PC-3 (cell line): ENCODE measurements around the gene PPM1F. TPM values are rescaled to one million over a fixed set of nuclear protein-coding genes. Genes with fewer than 3 reads are reported as not detected.

Source experiments
- ATAC-seq: fragments of 200-7000 bp; cut with Tn5 transposase; 2 replicates; pipeline ENCODE4 v1.9.1; 2020; ENCODE audit warnings: mild to moderate bottlenecking, moderate library complexity
- BruUV-seq: library from RNA; stranded (reverse); fragments of 400-500 nt; replicated peaks from 2 replicates; lab custom pipeline; 2021; lab: Mats Ljungman, UMichigan
- CTCF ChIA-PET: fragments of 300-600 bp; sonication (Branson Sonifier 250); formaldehyde crosslinking; loops from one replicate; lab custom pipeline; 2022; ENCODE audit warnings: antibody characterized with exemption; lab: Charles Lee
- POLR2A ChIA-PET: fragments of 300-600 bp; sonication (Branson Sonifier 250); formaldehyde crosslinking; loops from one replicate; lab custom pipeline; 2022; ENCODE audit warnings: antibody characterized with exemption; ENCODE audit not compliant: unreplicated experiment; lab: Charles Lee
- DNase-seq: peaks from one replicate; pipeline ENCODE4 v3.0.0-alpha.2; 2015
- H2AFZ ChIP-seq: fragments of 300-600 bp; sonication (generic); 2 replicates; pipeline ENCODE4 v1.6.0; 2016; ENCODE audit warnings: antibody characterized with exemption, low read length
- H3F3A ChIP-seq: fragments of 300-600 bp; sonication (generic); one replicate; pipeline ENCODE4 v1.6.0; 2017; ENCODE audit warnings: antibody characterized with exemption, low read length, control low read depth, mild to moderate bottlenecking; ENCODE audit not compliant: unreplicated experiment
- H3K27ac ChIP-seq: fragments of 300-600 bp; sonication (generic); 2 replicates; pipeline ENCODE4 v1.5.1; 2016; ENCODE audit warnings: mild to moderate bottlenecking, low read length
- H3K27me3 ChIP-seq: fragments of 300-600 bp; sonication (generic); 2 replicates; pipeline ENCODE4 v1.6.1; 2016; ENCODE audit warnings: low read length, mixed read lengths
- H3K36me3 ChIP-seq: fragments of 300-600 bp; sonication (generic); 2 replicates; pipeline ENCODE4 v1.6.1; 2016; ENCODE audit warnings: low read depth, mixed run types, low read length, mixed read lengths
- H3K4me1 ChIP-seq: fragments of 300-600 bp; sonication (generic); 2 replicates; pipeline ENCODE4 v1.5.1; 2016; ENCODE audit warnings: low read length; ENCODE audit not compliant: insufficient read depth
- H3K4me2 ChIP-seq: fragments of 300-600 bp; sonication (generic); 2 replicates; pipeline ENCODE4 v1.6.0; 2016; ENCODE audit warnings: low read length
- H3K4me3 ChIP-seq: fragments of 300-600 bp; sonication (generic); 2 replicates; pipeline ENCODE4 v1.5.1; 2016; ENCODE audit warnings: mild to moderate bottlenecking, low read length, mixed read lengths
- H3K79me2 ChIP-seq: fragments of 300-600 bp; sonication (generic); 2 replicates; pipeline ENCODE4 v1.6.1; 2017; ENCODE audit warnings: low read length, mixed read lengths
- H3K9ac ChIP-seq: fragments of 300-600 bp; sonication (generic); 2 replicates; pipeline ENCODE4 v1.6.0; 2016; ENCODE audit warnings: mild to moderate bottlenecking, low read length
- H3K9me2 ChIP-seq: fragments of 300-600 bp; sonication (generic); replicated peaks from 2 replicates; pipeline ENCODE4 v1.6.1; 2016; ENCODE audit warnings: mixed run types, low read length, mixed read lengths
- H3K9me3 ChIP-seq: fragments of 300-600 bp; sonication (generic); 2 replicates; pipeline ENCODE4 v1.6.1; 2016; ENCODE audit warnings: low read length, mixed read lengths
- H4K20me1 ChIP-seq: fragments of 300-600 bp; sonication (generic); 2 replicates; pipeline ENCODE4 v1.6.1; 2016; ENCODE audit warnings: low read length, mixed read lengths
- CTCF ChIP-seq: fragments of 300-600 bp; sonication (generic); conservative IDR thresholded peaks from 2 replicates; pipeline ENCODE4 v1.5.1; 2017; ENCODE audit warnings: antibody characterized with exemption, low read depth, mild to moderate bottlenecking, low read length
- EZH2 ChIP-seq: fragments of 300-600 bp; sonication (generic); IDR thresholded peaks from one replicate; pipeline ENCODE4 v1.6.1; 2017; ENCODE audit warnings: antibody characterized with exemption, mild to moderate bottlenecking, low read length; ENCODE audit not compliant: unreplicated experiment
- EZH2phosphoT487 ChIP-seq: fragments of 300-600 bp; sonication (generic); IDR thresholded peaks from 2 replicates; pipeline ENCODE4 v1.6.1; 2018; ENCODE audit warnings: mild to moderate bottlenecking, antibody characterized with exemption, low read length, borderline replicate concordance
- intact Hi-C: fragments of 100-400 bp; cut with micrococcal nuclease; formaldehyde crosslinking; loops from 2 replicates; pipeline ENCODE4 v1.9.0; 2023
- total RNA-seq: library from RNA; depleted of rRNA; stranded (reverse); fragments of >200 nt; gene quantifications from 2 replicates; pipeline ENCODE4 v1.2.3, GENCODE V29; 2014

The PPM1F gene
- total RNA-seq, 1 experiment from 2014 or later = 40.4 TPM

- intact Hi-C loops = no loop called here
- no peak for ATAC-seq
Measured at GRCh38 chr22:21963286-21963685, 10.6 kb upstream of the PPM1F start.

GRCh38 chr22:21962655-21962949, 10.0 kb upstream of the PPM1F start:
- Histone ChIP-seq H2AFZ (no peak overlapping the region), H3K9me2 (no peaks in the 10 kb centered on the region), H4K20me1 (no peaks in the 10 kb centered on the region), H3K4me1 (no peaks in the 10 kb centered on the region), H3K4me3 (no peak overlapping the region), H3K9ac (no peak overlapping the region), H3F3A (no peaks in the 10 kb centered on the region), H3K27me3 (no peaks in the 10 kb centered on the region), H3K4me2 (no peak overlapping the region), H3K9me3 (no peaks in the 10 kb centered on the region), H3K36me3 (no peaks in the 10 kb centered on the region), H3K79me2 (no peaks in the 10 kb centered on the region), H3K27ac (no peak overlapping the region)
- ATAC-seq (no peak), DNase-seq (no peak)
- TF ChIP-seq EZH2phosphoT487 = no peak
- no peak for TF ChIP-seq EZH2
- TF ChIP-seq CTCF = no peak
- ChIA-PET CTCF (no interaction called here), POLR2A (no interaction called here)
- BruUV-seq = no TSS peak
- intact Hi-C loops = no loop called here

More at GRCh38 chr22:21963286-21963685, 10.6 kb upstream of the PPM1F start:
- Histone ChIP-seq H3K27ac (no peak overlapping the region), H3K4me1 (no peaks in the 10 kb centered on the region), H3K9me3 (no peaks in the 10 kb centered on the region), H3K36me3 (no peaks in the 10 kb centered on the region), H3K79me2 (no peaks in the 10 kb centered on the region), H3F3A (no peaks in the 10 kb centered on the region), H3K27me3 (no peaks in the 10 kb centered on the region), H2AFZ (no peak overlapping the region), H3K9ac (no peak overlapping the region), H3K4me3 (no peak overlapping the region), H3K9me2 (no peaks in the 10 kb centered on the region), H4K20me1 (no peaks in the 10 kb centered on the region), H3K4me2 (no peak overlapping the region)
- POLR2A ChIA-PET = no interaction called here
- CTCF ChIA-PET = no interaction called here
- TF ChIP-seq CTCF = no peak
- TF ChIP-seq EZH2 = no peak
- TF ChIP-seq EZH2phosphoT487 = no peak
- no peak for DNase-seq
- BruUV-seq = no TSS peak

- no peaks in the 10 kb centered on the region for H4K20me1 ChIP-seq
- BruUV-seq = no TSS peak
- no peaks in the 10 kb centered on the region for H3F3A ChIP-seq
- no peak overlapping the region for H3K4me2 ChIP-seq
- H3K27ac ChIP-seq = peak overlapping the region; percentile 28; the same call in 1 of the 2 replicates
- H3K79me2 ChIP-seq = no peaks in the 10 kb centered on the region
- ChIA-PET POLR2A (no interaction called here), CTCF (interaction anchor here (1.5 kb wide), 1 partner anchor 10 kb away, joined by 5 read pairs; no protein-coding TSS in a partner anchor)
- intact Hi-C loops = no loop called here
- no peaks in the 10 kb centered on the region for H3K9me2 ChIP-seq
- DNase-seq (peak; percentile 65), ATAC-seq (peak; percentile 94)
- no peaks in the 10 kb centered on the region for H3K27me3 ChIP-seq
- no peaks in the 10 kb centered on the region for H3K9me3 ChIP-seq
- H3K4me1 ChIP-seq = no peaks in the 10 kb centered on the region
- TF ChIP-seq EZH2phosphoT487 = no peak
- TF ChIP-seq CTCF = no peak
- TF ChIP-seq EZH2 = no peak
- H3K36me3 ChIP-seq = no peaks in the 10 kb centered on the region
- H2AFZ ChIP-seq = no peak overlapping the region
- no peak overlapping the region for H3K4me3 ChIP-seq
- no peak overlapping the region; the same call in 1 of the 2 replicates for H3K9ac ChIP-seq
Measured at GRCh38 chr22:21961886-21962654, 9.4 kb upstream of the PPM1F start.
